ENCODE data around the gene HCN4.

DNA sequence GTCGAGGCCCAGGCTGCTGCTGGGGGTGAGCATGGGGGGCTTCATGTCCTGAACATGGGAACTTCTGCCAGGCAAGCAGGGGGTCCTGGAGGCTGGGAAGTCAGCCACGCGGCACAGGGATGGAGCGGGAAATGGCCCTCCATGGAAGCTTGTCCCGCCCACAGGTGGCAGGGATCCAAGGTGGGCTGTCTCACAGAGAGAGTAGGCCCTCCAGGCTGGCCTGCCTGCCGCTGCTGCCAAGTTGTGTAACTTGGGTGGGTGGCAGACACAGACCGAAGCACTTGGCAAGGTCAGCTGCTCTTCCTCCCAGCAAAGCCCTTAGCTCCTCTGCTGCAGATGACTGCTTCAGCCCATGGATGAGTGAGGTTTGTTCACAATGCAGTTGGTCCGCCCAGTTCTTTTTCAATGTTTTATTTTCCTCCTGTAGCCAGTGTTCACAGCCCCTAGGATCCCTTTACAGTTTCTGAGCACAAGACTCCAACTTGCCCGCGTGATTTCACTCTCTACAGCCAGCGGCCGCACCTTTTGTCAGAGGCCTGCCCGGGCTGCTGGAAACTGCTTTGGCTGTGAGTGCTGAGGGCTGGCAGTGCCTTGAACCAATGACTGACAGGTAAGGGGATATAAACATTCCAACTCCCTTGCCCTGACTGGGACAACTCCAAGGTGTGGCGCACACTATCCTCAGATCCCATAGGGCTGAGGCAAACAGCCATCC lies 26.7 kb downstream of the HCN4 start:
- TF ChIP-seq, protein P1, sequence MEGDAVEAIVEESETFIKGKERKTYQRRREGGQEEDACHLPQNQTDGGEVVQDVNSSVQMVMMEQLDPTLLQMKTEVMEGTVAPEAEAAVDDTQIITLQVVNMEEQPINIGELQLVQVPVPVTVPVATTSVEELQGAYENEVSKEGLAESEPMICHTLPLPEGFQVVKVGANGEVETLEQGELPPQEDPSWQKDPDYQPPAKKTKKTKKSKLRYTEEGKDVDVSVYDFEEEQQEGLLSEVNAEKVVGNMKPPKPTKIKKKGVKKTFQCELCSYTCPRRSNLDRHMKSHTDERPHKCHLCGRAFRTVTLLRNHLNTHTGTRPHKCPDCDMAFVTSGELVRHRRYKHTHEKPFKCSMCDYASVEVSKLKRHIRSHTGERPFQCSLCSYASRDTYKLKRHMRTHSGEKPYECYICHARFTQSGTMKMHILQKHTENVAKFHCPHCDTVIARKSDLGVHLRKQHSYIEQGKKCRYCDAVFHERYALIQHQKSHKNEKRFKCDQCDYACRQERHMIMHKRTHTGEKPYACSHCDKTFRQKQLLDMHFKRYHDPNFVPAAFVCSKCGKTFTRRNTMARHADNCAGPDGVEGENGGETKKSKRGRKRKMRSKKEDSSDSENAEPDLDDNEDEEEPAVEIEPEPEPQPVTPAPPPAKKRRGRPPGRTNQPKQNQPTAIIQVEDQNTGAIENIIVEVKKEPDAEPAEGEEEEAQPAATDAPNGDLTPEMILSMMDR (IDR thresholded peaks at IDR 0.05), result no peak
- no peak for TF ChIP-seq POLR2A (IDR thresholded peaks at IDR 0.05)

Measured in Peyer's patch (tissue), 4 donors.